ENCODE measurements around the gene CDR2L.
"Not testable (repeated sequence)": the region's sequence is repeated elsewhere in the genome, so short reads cannot be mapped to it uniquely, and the experiment has no call there.

Gene CDR2L

GRCh38 chr17:75044716-75045115, 57.3 kb downstream of the CDR2L start:
- DNase-seq (ENCODE audit: low spot score): no peak

GRCh38 chr17:75045946-75046406, 58.5 kb downstream of the CDR2L start:
- DNase-seq (ENCODE audit: low spot score): not testable (repeated sequence)

GRCh38 chr17:75046407-75047289, 59.2 kb downstream of the CDR2L start, which contains the start of the genes ATP5PD and KCTD2:
TSS of gene ATP5PD (minus strand) at chr17:75046969. CDS start at chr17:75042650, 4,319 bp downstream.
TSS of gene KCTD2 (plus strand) at chr17:75047225. CDS start at chr17:75047251, 26 bp downstream.
- DNase-seq (ENCODE audit: low spot score): peak; percentile 99

GRCh38 chr17:75047398-75048098, 60.1 kb downstream of the CDR2L start:
- peak; percentile 18 for DNase-seq (ENCODE audit: low spot score)

- peak; percentile 51 for DNase-seq (ENCODE audit: low spot score)
Measured at GRCh38 chr17:75048249-75048878, 60.9 kb downstream of the CDR2L start.

GRCh38 chr17:75049057-75049456, 61.6 kb downstream of the CDR2L start:
- DNase-seq (ENCODE audit: low spot score): no peak

GRCh38 chr17:75049706-75050105, 62.3 kb downstream of the CDR2L start:
- no peak for DNase-seq (ENCODE audit: low spot score)

GRCh38 chr17:75051941-75052340, 64.5 kb downstream of the CDR2L start:
- no peak for DNase-seq (ENCODE audit: low spot score)
